Measurements from ENCODE around the gene MRPL33.

MRPL33 gene

DNA sequence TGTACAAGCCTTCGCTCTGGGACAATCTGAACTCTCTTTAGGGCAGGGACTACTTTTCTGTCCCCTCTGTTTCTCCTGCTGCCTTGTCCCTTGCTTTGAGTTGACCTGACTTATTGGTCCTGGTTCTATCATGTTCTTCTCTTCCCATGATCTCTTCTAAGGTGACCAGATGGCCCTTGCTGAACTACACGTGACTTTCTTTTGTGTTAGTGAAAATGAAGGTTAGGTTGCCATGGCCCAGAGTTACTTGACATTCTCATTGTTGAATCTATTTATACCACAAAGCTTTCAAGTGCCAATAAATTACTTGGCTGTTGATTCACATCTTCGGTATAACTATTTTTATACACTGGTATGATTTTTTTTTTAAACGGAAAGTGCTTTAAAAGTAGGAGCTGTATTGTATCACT lies 24.4 kb downstream of the MRPL33 start:
- no peaks in the 10 kb centered on the region for H3K9me3 ChIP-seq
- H3K27me3 ChIP-seq, result no peaks in the 10 kb centered on the region
- H3K27ac ChIP-seq, result no peak overlapping the region
- H3K4me2 ChIP-seq, result no peak overlapping the region
- H3K36me3 ChIP-seq, result no peaks in the 10 kb centered on the region
- H3K4me1 ChIP-seq, result no peaks in the 10 kb centered on the region
- H4K20me1 ChIP-seq, result no peaks in the 10 kb centered on the region
- no peak for TF ChIP-seq Cebpa-rat (IDR thresholded peaks at IDR 0.05)
- H3K9ac ChIP-seq, result no peak overlapping the region
- no peak overlapping the region for H3K4me3 ChIP-seq

DNA sequence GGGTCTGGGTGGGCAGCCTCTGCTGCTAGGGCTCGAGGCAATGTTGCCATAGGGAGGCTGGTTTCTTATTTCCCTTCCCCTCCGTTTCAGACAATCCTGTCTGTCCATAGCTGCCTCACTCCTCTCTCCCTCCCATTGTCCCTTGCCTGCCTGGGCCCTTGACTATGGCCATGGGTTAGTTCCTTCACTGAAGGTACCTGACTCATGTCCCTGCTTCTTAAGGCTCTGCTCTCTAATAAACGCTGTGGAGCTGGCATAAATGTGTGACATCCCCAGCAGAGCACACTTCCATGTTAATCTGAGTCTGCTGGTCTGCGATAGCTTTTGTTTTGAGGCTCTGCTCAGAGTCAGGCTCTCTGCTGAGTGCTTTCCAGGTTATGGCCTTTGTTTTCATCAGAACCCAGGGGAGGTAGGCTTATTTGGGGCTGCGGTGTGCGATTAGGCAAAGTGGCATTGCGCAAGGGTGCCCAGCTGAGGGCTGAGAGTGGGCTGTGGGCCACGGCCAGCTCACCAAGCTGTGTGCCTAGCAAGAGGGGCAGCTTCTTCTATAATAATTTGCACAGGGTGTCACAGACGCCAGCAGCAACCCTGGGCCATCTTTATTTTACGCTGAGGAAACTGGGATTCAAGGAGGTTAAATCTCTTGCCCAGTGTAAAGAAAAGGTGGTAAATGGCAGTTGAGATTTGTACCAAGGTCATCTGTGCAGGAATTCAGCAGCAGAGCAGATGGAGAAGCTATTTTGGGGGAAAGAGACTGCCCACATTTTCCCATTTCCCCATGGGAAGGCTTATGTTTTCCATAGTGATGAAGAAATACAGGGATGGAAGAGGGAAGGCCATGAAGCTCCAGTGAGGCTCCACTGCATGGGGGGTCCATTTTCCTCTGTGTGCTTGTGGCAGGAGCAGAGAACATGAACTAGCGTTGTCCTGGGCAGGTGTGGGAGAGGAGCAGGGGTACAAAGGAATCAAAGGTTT lies 25.6 kb downstream of the MRPL33 start:
- no peak overlapping the region for H3K4me3 ChIP-seq
- no peak overlapping the region for H3K9ac ChIP-seq
- no peak overlapping the region for H3K27ac ChIP-seq
- TF ChIP-seq Cebpa-rat (IDR thresholded peaks at IDR 0.05), result 0 out of 2 replicates have a peak, but pooled peaks have one; percentile 10
- no peaks in the 10 kb centered on the region for H3K9me3 ChIP-seq
- H3K27me3 ChIP-seq, result no peaks in the 10 kb centered on the region
- no peaks in the 10 kb centered on the region for H3K4me1 ChIP-seq
- H3K4me2 ChIP-seq, result no peak overlapping the region
- no peaks in the 10 kb centered on the region for H3K36me3 ChIP-seq
- H4K20me1 ChIP-seq, result no peaks in the 10 kb centered on the region

DNA sequence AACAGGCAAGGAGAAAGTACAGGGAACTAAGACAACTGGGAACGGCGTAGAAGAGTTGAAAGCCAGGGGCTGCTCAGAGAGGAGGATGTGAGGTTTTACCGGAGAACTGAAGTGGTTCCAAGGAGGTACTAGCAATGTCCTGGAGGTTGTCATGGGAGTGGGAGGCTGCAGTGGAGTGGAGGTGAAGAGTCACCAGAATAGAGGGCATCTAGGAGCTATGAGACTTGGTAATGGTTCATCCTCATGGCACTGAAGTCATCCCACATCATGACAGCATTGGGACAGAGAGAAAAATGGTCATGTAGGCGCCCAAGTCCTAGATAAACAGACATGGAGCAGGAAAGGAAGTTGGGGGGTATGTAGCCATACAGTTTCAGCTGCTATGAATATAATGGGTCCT lies 26.3 kb downstream of the MRPL33 start:
- TF ChIP-seq Cebpa-rat (IDR thresholded peaks at IDR 0.05), result no peak
- H3K36me3 ChIP-seq, result no peaks in the 10 kb centered on the region
- no peak overlapping the region for H3K4me2 ChIP-seq
- no peak overlapping the region for H3K27ac ChIP-seq
- H3K9ac ChIP-seq, result no peak overlapping the region
- no peaks in the 10 kb centered on the region for H3K27me3 ChIP-seq
- no peaks in the 10 kb centered on the region for H4K20me1 ChIP-seq
- no peak overlapping the region for H3K4me3 ChIP-seq
- H3K4me1 ChIP-seq, result no peaks in the 10 kb centered on the region
- no peaks in the 10 kb centered on the region for H3K9me3 ChIP-seq

DNA sequence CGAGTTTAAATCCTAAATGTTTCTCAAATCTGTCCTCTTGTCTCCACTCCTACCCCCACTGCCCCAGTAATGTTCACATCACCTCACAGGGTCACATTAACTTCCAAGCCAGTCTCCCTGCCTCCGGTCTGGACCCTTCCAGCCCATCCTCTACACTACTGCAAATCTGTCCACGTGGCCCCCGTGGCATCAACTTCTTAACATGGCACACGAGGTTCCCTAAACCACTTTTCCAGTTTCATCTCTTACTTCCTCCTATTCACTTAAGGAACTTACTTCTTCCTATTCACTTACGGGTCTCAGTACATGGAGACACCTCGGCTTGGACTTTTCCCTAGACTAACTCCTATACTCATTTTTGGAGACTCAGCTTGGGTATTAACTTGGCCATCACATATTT lies 27.0 kb downstream of the MRPL33 start:
- H3K36me3 ChIP-seq, result no peaks in the 10 kb centered on the region
- H3K4me3 ChIP-seq, result no peak overlapping the region
- H3K4me1 ChIP-seq, result peaks cover 4% of the 10 kb centered on the region; the same call in 1 of the 2 replicates
- no peaks in the 10 kb centered on the region for H3K27me3 ChIP-seq
- H3K27ac ChIP-seq, result no peak overlapping the region
- no peaks in the 10 kb centered on the region for H4K20me1 ChIP-seq
- H3K9me3 ChIP-seq, result no peaks in the 10 kb centered on the region
- no peak overlapping the region for H3K9ac ChIP-seq
- H3K4me2 ChIP-seq, result no peak overlapping the region
- no peak for TF ChIP-seq Cebpa-rat (IDR thresholded peaks at IDR 0.05)

DNA sequence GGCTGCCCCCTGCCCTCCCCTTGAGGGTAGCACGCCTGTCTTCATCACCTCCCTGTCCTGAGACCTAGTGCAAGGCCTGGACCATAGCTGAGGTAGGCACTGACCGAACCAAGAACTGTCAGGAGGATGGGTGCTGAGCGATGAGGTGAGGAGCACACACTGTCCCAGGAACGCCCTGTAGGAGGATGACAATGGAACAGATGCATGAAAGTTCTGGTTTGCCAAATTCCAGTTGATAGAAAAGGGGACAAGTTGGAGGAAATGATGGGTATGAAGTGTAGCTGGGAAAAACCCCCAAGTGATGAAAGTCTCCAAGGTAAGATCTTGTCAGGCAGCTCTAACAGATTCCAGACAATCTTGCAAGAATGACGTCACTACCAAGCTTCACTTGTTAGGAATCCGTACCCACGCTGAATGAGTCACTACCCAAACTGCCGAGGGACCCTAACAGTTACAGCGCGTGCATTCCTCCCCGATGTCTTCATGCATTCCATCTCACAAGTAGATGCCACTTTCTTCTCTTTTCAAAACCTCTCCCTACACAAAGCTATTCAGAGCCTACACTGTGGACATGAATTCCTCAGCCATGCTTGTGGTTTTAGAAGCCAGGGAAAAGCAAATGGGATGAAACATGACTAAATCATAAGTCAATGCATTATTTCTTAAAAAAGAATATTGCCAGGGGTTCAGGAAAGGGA lies 27.6 kb downstream of the MRPL33 start:
- H3K4me2 ChIP-seq, result no peak overlapping the region
- no peak overlapping the region for H3K4me3 ChIP-seq
- H3K9ac ChIP-seq, result no peak overlapping the region
- TF ChIP-seq Cebpa-rat (IDR thresholded peaks at IDR 0.05), result no peak
- no peaks in the 10 kb centered on the region for H3K9me3 ChIP-seq
- no peaks in the 10 kb centered on the region for H3K36me3 ChIP-seq
- no peaks in the 10 kb centered on the region for H4K20me1 ChIP-seq
- H3K27ac ChIP-seq, result no peak overlapping the region
- H3K4me1 ChIP-seq, result peaks cover 10% of the 10 kb centered on the region
- H3K27me3 ChIP-seq, result no peaks in the 10 kb centered on the region

DNA sequence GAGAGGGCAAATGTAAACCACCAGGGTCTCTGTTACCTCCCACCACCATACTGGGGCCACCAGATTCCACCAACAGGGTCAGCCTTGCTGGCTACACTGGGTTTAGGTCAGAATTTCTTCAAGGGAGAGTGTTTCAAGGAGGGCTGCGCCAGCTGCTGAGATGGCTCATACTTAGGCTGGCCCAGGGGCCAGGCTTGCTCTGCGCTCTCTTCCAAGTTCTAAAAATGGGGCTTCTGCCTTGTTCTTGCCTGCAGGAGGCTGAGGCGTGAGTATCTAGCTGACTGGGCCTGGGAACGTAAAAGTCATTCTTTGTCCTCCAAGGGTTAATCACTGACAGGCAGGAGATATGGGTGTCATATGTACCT lies 28.1 kb downstream of the MRPL33 start:
- no peaks in the 10 kb centered on the region for H3K27me3 ChIP-seq
- no peaks in the 10 kb centered on the region for H3K9me3 ChIP-seq
- H3K4me3 ChIP-seq, result no peak overlapping the region
- peaks cover 15% of the 10 kb centered on the region for H3K4me1 ChIP-seq
- TF ChIP-seq Cebpa-rat (IDR thresholded peaks at IDR 0.05), result no peak
- H3K27ac ChIP-seq, result no peak overlapping the region
- H3K9ac ChIP-seq, result no peak overlapping the region
- H4K20me1 ChIP-seq, result no peaks in the 10 kb centered on the region
- no peak overlapping the region for H3K4me2 ChIP-seq
- no peaks in the 10 kb centered on the region for H3K36me3 ChIP-seq

DNA sequence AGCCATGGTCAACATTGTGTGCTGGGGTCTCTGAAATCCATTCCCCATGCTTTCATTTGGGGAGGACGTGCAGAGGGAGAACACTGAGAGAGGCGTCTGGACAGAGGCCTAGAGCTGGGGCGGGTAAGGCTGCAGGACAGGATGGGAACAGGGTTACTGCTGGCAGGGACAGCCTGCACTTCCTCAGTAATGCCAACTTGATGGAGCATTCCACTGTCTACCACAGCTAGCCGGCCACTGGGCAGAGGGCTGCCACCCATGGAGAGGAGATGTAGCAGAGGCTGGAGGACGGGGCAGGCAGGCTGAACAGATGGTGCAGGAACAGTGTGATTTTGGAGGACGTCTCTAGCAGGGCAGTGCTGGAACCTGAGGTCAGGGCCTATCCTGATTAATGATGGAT lies 29.3 kb downstream of the MRPL33 start:
- Histone ChIP-seq H3K4me2 (no peak overlapping the region), H3K27me3 (no peaks in the 10 kb centered on the region), H3K4me3 (no peak overlapping the region), H3K9ac (no peak overlapping the region), H3K27ac (no peak overlapping the region), H4K20me1 (no peaks in the 10 kb centered on the region), H3K4me1 (peaks cover 21% of the 10 kb centered on the region), H3K36me3 (no peaks in the 10 kb centered on the region), H3K9me3 (no peaks in the 10 kb centered on the region)
- TF ChIP-seq Cebpa-rat (IDR thresholded peaks at IDR 0.05), result no peak

DNA sequence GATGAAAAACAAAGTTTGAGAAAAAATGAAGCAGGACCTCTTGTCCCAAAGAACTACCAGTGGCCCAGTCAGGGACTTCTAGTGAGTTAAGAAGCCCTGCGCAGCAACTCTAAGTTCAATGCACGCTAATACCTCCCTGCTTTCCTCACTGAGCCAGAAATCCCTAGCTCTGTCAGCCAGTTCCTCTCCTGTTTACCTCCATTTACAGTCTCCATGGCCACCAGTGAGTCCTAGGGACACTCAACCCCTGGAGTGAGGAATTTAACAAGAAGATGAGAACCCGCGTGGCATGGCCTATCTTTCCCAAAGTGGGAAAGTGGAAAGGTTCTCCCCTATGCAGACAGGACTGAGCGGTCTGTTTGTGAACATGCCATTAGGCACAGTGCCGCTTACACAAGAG lies 31.0 kb downstream of the MRPL33 start:
- Histone ChIP-seq H3K9me3 (no peaks in the 10 kb centered on the region), H3K27ac (no peak overlapping the region), H3K4me3 (no peak overlapping the region), H3K27me3 (no peaks in the 10 kb centered on the region), H4K20me1 (no peaks in the 10 kb centered on the region), H3K4me1 (peaks cover 21% of the 10 kb centered on the region), H3K4me2 (no peak overlapping the region), H3K36me3 (no peaks in the 10 kb centered on the region), H3K9ac (no peak overlapping the region)
- no peak for TF ChIP-seq Cebpa-rat (IDR thresholded peaks at IDR 0.05)

DNA sequence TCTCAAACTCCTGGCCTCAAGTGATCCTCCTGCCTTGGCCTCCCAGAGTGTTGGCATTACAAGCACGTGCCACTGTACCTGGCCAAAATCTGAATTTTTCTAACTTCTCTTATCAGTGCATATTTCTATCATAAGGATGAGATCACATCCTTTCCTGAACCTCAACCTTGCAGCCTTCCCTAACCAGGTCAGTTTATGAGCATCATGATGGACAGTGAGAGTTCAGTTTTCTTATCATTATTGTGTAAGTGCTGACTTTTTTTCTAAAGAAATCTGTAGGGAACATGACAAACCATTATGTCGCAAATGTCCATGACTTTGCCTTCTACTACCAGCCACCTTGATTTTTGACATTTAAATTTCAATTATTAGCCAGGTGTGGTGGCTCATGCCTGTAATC lies 31.5 kb downstream of the MRPL33 start:
- H3K9ac ChIP-seq, result no peak overlapping the region
- no peak overlapping the region for H3K4me3 ChIP-seq
- no peaks in the 10 kb centered on the region for H4K20me1 ChIP-seq
- H3K9me3 ChIP-seq, result no peaks in the 10 kb centered on the region
- no peak overlapping the region for H3K27ac ChIP-seq
- TF ChIP-seq Cebpa-rat (IDR thresholded peaks at IDR 0.05), result no peak
- no peak overlapping the region for H3K4me2 ChIP-seq
- no peaks in the 10 kb centered on the region for H3K36me3 ChIP-seq
- H3K4me1 ChIP-seq, result peaks cover 21% of the 10 kb centered on the region
- H3K27me3 ChIP-seq, result no peaks in the 10 kb centered on the region

DNA sequence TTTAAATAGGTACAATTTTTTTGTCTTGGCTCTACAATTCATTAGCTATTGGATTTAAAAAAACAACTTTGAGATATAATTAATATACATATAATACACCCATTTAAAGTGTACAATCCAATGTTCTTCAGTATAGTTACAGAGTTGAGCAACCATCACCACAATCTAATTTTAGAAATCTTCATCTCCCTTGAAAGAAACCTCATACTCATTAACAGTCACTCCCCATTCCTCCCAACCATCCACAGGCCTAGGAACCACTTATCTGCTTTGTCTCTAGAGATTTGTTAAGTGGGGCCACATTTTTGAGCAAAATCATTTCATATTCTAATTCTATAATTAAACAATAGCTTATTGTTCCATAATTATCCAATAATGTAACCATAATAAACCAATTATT lies 32.6 kb downstream of the MRPL33 start:
- Histone ChIP-seq H3K4me1 (peaks cover 30% of the 10 kb centered on the region), H3K36me3 (no peaks in the 10 kb centered on the region), H3K9ac (no peak overlapping the region), H3K9me3 (no peaks in the 10 kb centered on the region), H3K27me3 (no peaks in the 10 kb centered on the region), H3K4me3 (no peak overlapping the region), H3K27ac (no peak overlapping the region), H4K20me1 (no peaks in the 10 kb centered on the region), H3K4me2 (peak overlapping the region; percentile 4)
- no peak; the same call in 1 of the 2 replicates for TF ChIP-seq Cebpa-rat (IDR thresholded peaks at IDR 0.05)

All from BLaER1 (cell line).